ENCODE measurements around the gene DIP2C. TPM values are rescaled to one million over a fixed set of nuclear protein-coding genes. Genes with fewer than 3 reads are reported as not detected.

The DIP2C gene
- total RNA-seq, 4 donors from 2014 or later: 8.4 to 22.7 (median 16.8) TPM

DNA sequence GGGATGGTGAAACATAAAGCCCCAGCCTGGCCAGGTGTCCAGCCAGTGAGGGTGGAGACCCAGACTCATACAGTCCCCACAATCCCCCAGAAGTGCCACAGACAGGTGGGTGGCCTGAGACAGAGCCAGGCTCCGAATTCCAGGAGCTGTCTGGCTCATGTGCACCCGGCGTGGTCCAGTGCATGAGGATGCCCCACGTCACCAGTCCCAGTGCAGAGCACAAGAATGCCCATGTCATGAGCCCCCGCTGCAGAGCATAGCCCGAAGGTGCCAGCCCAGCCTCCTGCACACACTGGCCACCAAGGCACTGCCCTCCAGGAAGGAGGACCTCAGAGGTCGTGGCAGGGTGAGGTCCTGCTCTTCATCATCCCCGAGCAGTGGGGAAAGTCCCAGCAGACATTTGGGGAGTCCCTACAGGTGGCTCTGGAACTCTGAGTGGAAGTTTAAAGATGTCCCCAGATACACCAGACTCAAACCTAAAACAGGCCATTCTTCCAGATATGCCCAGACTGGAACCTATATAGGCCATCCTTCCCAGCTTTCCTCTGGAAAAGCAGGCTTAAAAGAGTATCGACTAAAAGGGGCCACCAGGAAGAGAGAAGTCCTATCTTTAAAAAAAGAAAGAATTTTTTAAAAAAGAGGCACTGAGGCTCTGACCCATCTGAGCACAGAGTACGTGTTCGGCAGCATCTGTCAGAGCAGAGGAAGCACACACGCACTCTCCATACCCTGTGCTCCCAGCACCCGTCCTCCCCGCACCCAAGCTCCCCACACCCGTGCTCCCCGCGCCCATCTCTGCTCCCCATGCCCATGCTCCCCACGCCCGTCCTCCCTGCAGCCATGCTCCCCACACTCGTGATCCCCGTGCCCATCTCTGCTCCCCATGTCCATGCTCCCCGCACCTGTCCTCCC is 11.5 kb downstream of the DIP2C start:
- peak in 1 of 3 donors; percentile 43 for DNase-seq
- Histone ChIP-seq H3K27ac (no peak overlapping the region), H3K9me3 (no peaks in the 10 kb centered on the region), H3K27me3 (no peaks in the 10 kb centered on the region), H3K4me3 (no peak overlapping the region), H3K4me1 (peaks cover 0 to 5% (median 0%) of the 10 kb centered on the region in 4 donors), H3K36me3 (no peaks in the 10 kb centered on the region)
- TF ChIP-seq POLR2A (IDR thresholded peaks at IDR 0.05): no peak
- TF ChIP-seq, protein P1, sequence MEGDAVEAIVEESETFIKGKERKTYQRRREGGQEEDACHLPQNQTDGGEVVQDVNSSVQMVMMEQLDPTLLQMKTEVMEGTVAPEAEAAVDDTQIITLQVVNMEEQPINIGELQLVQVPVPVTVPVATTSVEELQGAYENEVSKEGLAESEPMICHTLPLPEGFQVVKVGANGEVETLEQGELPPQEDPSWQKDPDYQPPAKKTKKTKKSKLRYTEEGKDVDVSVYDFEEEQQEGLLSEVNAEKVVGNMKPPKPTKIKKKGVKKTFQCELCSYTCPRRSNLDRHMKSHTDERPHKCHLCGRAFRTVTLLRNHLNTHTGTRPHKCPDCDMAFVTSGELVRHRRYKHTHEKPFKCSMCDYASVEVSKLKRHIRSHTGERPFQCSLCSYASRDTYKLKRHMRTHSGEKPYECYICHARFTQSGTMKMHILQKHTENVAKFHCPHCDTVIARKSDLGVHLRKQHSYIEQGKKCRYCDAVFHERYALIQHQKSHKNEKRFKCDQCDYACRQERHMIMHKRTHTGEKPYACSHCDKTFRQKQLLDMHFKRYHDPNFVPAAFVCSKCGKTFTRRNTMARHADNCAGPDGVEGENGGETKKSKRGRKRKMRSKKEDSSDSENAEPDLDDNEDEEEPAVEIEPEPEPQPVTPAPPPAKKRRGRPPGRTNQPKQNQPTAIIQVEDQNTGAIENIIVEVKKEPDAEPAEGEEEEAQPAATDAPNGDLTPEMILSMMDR (IDR thresholded peaks at IDR 0.05): no peak

DNA sequence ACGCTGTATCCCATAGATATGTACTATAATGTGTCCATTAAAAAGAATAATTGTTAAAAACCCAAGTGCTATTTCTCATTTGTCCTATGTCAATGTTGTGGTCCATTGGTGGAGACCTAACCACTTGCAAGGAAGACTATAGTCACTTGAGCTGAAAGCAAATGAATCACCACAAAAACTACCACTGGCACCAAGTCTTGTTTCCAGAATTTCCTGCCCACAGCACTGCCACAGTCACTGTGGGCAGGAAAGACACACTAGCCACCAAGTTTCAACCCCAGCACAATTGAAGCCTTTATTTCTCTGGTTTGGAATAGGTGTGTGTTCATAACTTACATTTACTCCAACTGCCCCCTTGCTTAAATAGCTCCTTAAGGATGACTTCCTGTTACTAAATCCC is 12.4 kb downstream of the DIP2C start:
- Histone ChIP-seq H3K27me3 (no peaks in the 10 kb centered on the region), H3K9me3 (no peaks in the 10 kb centered on the region), H3K4me1 (peaks cover 0 to 5% (median 0%) of the 10 kb centered on the region in 4 donors), H3K36me3 (no peaks in the 10 kb centered on the region), H3K27ac (no peak overlapping the region), H3K4me3 (no peak overlapping the region)
- TF ChIP-seq, protein P1 (IDR thresholded peaks at IDR 0.05): no peak
- TF ChIP-seq POLR2A (IDR thresholded peaks at IDR 0.05): no peak
- DNase-seq: no peak

DNA sequence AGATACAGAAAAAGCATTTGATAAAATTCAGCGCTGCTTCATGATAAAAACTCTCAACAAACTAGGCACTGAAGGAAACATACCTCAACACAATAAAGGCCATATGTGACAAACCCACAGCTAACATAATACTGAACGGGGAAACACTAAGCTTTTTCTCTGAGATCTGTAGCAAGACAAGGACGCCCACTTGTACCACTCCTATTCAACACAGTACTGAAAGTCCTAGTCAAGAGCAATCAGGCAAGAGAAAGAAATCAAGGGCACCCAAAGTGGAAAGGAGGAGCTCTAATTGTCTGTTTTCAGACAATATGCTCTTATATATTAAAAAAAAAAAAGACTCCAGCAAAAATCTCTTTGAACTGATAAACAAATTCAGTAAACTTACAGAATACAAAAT is 13.3 kb downstream of the DIP2C start:
- no peak overlapping the region for H3K4me3 ChIP-seq
- DNase-seq: no peak
- no peaks in the 10 kb centered on the region for H3K27me3 ChIP-seq
- H3K27ac ChIP-seq: no peak overlapping the region
- no peaks in the 10 kb centered on the region for H3K36me3 ChIP-seq
- H3K4me1 ChIP-seq: peaks cover 0 to 5% (median 0%) of the 10 kb centered on the region in 4 donors
- TF ChIP-seq, protein P1 (IDR thresholded peaks at IDR 0.05): no peak
- TF ChIP-seq POLR2A (IDR thresholded peaks at IDR 0.05): no peak
- no peaks in the 10 kb centered on the region for H3K9me3 ChIP-seq

DNA sequence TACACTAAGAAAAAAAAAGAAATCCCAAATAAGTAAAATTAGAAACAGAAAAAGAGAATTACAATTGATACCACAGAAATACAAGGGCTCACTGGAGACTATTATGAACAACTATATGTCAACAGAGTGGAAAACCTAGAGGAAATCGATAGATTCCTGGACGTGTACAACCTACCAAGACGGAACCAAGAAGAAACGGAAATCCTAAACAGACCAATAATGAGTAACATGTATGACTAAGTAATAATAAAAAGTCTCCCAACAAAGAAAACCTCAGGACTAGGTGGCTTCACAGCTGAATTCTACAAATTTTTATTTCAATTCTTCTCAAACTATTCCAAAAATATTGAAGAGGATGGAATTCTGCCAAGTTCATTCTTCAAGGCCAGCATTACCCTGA is 13.9 kb downstream of the DIP2C start:
- H3K4me1 ChIP-seq: peaks cover 0 to 5% (median 0%) of the 10 kb centered on the region in 4 donors
- no peaks in the 10 kb centered on the region for H3K9me3 ChIP-seq
- DNase-seq: no peak
- no peaks in the 10 kb centered on the region for H3K27me3 ChIP-seq
- TF ChIP-seq POLR2A (IDR thresholded peaks at IDR 0.05): no peak
- TF ChIP-seq, protein P1 (IDR thresholded peaks at IDR 0.05): no peak
- no peaks in the 10 kb centered on the region for H3K36me3 ChIP-seq
- no peak overlapping the region for H3K27ac ChIP-seq
- no peak overlapping the region for H3K4me3 ChIP-seq

GRCh38 chr10:673492-673891 is 16.0 kb downstream of the DIP2C start:
- no peaks in the 10 kb centered on the region for H3K36me3 ChIP-seq
- DNase-seq: no peak
- no peak overlapping the region for H3K4me3 ChIP-seq
- H3K4me1 ChIP-seq: peaks cover 0 to 4% (median 0%) of the 10 kb centered on the region in 4 donors
- H3K27me3 ChIP-seq: no peaks in the 10 kb centered on the region
- TF ChIP-seq, protein P1 (IDR thresholded peaks at IDR 0.05): no peak
- TF ChIP-seq POLR2A (IDR thresholded peaks at IDR 0.05): no peak
- no peak overlapping the region for H3K27ac ChIP-seq
- H3K9me3 ChIP-seq: no peaks in the 10 kb centered on the region
